GM19455 (cell line): ENCODE measurements around the gene PTPRU.

Source experiments
- ATAC-seq: cut with Tn5 transposase; IDR thresholded peaks from one replicate; pipeline ENCODE4 v1.9.1; 2021; ENCODE audit not compliant: unreplicated experiment

PTPRU gene

GRCh38 chr1:29358183-29358582, 121.9 kb downstream of the PTPRU start:
- ATAC-seq: no peak

- ATAC-seq: no peak
Measured at GRCh38 chr1:29360768-29361167, 124.4 kb downstream of the PTPRU start.

GRCh38 chr1:29361686-29362085, 125.4 kb downstream of the PTPRU start:
- ATAC-seq: no peak

- no peak for ATAC-seq
Measured at GRCh38 chr1:29362116-29362515, 125.8 kb downstream of the PTPRU start.

GRCh38 chr1:29362764-29363163, 126.4 kb downstream of the PTPRU start:
- ATAC-seq: no peak

DNA sequence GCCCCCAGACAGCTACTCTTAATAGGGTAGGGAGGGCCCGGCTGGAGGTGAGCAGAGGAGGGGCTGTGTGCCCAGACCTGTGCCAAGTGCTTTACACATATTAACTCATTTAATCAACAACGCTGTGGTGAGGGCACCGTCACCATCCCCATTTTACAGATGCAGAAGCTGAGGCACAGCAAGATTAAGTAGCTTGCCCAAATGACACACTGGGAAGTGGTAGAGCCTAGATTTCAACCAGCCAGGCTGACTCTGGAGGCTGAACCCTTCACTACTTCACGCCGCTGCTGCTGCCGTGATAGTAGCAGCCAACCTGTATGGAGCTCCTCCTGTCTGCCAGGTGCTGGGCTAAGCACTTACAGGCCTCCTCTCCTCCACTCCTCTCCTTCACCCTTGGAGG, 127.2 kb downstream of the PTPRU start:
- no peak for ATAC-seq

DNA sequence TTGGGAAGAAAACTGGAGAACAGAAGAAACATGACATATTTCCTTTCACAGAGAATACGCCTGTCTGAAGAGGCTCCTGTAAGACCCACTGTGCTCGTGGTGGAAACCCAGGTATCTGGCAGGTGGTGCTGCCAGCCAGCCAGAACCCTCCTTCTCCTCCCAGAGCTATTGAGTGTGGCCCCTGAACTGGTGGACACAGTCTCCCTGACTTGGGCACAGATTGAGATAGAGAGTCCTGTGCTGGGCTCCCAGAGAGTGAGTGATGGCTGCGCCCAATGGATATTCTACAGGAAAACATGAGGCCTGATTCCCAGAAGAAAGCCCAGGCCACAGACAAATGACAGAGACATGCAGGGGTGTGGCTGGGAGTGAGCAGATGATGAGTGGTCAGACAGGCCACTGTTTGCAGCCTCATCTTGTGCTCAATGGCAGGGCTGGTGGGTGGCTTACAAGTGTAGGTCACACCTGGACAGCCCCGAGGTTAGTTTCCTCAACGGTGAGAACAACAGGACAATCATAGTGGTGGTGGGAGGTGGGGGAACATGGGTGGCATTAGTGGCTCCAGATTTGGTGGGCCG, 127.9 kb downstream of the PTPRU start:
- no peak for ATAC-seq

DNA sequence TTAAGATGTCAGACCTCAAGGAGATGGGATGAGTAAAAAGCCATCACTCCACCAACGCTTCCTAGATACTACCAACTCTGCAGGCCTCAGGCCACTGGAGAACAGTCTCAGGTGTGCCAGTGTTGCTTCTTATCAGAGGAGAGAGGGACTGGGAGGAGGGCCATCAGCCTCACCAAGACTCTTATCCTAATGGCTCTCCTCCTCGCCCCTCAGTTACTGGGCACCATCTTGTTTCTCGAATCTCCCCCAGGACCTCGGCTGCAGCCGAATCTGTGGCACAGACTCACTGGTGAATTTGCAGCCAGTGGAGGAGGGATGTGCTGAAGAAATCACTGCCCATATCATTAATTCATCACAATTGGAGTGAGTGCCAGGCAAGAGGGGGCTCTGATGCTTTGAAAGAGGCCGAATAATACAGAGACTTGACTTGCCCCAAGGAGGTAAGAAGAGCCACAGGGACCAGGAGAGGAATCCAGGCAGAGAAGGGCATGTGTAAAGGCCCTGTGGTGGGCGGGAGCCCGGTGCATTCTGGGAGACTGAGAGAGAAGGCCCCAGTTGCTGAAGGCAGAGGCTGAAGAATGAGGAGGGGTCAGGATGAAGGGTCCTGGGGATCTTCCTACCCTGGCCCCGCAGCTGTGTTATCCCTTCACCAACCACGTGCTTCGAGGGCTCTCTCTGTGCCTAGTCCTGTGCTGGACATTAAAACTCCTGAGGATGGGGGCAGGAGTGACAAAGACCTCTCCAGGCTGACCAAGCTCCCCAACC, 129.8 kb downstream of the PTPRU start:
- ATAC-seq: no peak

DNA sequence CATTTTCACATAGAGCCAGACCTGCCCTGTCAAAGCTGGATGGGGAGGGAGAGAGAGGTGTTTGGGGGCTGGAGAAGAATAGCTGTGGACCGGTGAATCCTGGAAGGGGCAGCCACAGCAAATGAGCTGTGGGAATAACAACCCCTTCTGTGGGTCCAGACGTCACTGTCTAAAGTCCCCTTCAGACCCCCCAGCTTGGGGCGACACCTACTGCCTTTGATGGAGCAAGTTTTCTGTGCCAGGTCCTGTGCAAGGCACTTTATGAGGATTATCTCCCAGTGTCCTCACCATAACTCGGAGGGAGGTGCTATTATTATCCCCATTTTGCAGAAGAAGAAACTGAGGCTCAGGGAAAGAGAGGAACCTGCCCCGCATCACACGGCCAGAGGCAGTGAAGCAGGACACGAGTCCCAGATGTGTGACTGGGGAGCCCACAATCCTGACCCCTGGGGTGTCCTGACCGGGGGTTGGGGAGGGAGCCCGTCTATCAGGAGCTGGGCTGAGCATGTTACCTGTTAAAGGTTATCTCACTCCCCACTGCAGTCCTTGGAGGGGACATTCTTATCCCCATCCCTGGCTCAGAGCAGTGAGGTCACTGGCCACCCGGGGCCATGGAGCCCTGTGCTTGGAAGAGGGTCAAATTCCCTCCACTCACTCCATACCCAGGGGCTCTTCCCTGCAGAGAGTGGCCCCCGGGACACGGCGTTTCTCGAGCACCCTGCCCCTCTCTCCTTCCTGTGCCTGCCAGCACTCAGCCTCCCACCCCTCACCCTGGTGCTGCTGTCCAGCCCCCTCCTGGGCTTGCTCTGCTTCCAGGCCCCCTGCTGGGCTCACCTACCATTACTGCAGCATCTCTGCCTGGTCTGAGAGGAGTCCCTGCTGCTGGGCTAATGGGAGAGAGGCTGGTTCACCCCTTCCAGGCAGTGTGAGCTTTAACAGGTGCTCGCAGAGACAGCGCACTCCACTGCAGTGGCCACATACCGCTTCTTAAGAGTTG, 132.9 kb downstream of the PTPRU start:
- no peak for ATAC-seq

- no peak for ATAC-seq
Measured at GRCh38 chr1:29370067-29370466, 133.7 kb downstream of the PTPRU start.

GRCh38 chr1:29371332-29371731, 135.0 kb downstream of the PTPRU start:
- no peak for ATAC-seq

GRCh38 chr1:29372108-29372507, 135.8 kb downstream of the PTPRU start:
- no peak for ATAC-seq
